ENCODE measurements around the gene NSRP1. TPM values are rescaled to one million over a fixed set of nuclear protein-coding genes. Genes with fewer than 3 reads are reported as not detected.

The NSRP1 gene
- polyA plus RNA-seq, 1 donor from 2014 or later = 8.6 TPM

DNA sequence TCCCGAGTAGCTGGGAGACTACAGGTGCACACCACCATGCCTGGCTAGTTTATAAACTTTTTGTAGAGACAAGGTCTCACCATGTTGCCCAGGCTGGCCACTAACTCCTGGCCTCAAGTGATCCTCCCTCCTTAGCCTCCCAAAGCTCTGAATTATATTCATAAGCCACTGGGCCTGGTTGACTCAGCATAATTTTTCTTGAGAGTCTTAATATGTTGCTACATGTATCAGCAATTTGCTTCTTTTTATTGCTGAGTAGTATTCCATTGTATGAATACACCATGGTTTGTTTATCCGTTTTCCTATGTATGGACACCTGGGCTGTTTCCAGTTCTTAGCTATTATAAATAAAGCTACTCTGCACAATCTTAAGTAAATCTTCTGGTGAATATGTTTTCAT lies 42.4 kb upstream of the NSRP1 start:
- H3K4me2 ChIP-seq (ENCODE audit: low read length) = no peak overlapping the region
- no peak overlapping the region for H3K27ac ChIP-seq (ENCODE audit: low read length)
- H2AFZ ChIP-seq (ENCODE audit: low read depth, low read length) = no peak overlapping the region
- H3K36me3 ChIP-seq (ENCODE audit: insufficient read depth, low read length) = no peaks in the 10 kb centered on the region
- H3K9me2 ChIP-seq (ENCODE audit: insufficient read depth, low read length) = no peaks in the 10 kb centered on the region
- no peaks in the 10 kb centered on the region for H4K20me1 ChIP-seq (ENCODE audit: insufficient read depth)
- no peaks in the 10 kb centered on the region for H3F3A ChIP-seq (ENCODE audit: insufficient read depth, low read length, poor library complexity, severe bottlenecking)
- H3K9ac ChIP-seq (ENCODE audit: low read length) = no peak overlapping the region
- no peaks in the 10 kb centered on the region for H3K27me3 ChIP-seq (ENCODE audit: insufficient read depth, low read depth, low read length)
- TF ChIP-seq EZH2 (IDR thresholded peaks at IDR 0.05; ENCODE audit: borderline replicate concordance, insufficient read depth, low read length, poor library complexity, severe bottlenecking) (no peak), MXI1 (conservative IDR thresholded peaks at IDR 0.05; ENCODE audit: poor library complexity, severe bottlenecking) (no peak), EP300 (conservative IDR thresholded peaks at IDR 0.05; ENCODE audit: poor library complexity, severe bottlenecking) (no peak), CTCF (IDR thresholded peaks at IDR 0.05; ENCODE audit: poor library complexity, severe bottlenecking) (no peak), SMC3 (conservative IDR thresholded peaks at IDR 0.05; ENCODE audit: poor library complexity) (no peak), POLR2AphosphoS5 (IDR thresholded peaks at IDR 0.05) (no peak), TAF1 (IDR thresholded peaks at IDR 0.05; ENCODE audit: low read depth) (no peak), RAD21 (conservative IDR thresholded peaks at IDR 0.05) (no peak)
- TF ChIP-seq, protein P1, sequence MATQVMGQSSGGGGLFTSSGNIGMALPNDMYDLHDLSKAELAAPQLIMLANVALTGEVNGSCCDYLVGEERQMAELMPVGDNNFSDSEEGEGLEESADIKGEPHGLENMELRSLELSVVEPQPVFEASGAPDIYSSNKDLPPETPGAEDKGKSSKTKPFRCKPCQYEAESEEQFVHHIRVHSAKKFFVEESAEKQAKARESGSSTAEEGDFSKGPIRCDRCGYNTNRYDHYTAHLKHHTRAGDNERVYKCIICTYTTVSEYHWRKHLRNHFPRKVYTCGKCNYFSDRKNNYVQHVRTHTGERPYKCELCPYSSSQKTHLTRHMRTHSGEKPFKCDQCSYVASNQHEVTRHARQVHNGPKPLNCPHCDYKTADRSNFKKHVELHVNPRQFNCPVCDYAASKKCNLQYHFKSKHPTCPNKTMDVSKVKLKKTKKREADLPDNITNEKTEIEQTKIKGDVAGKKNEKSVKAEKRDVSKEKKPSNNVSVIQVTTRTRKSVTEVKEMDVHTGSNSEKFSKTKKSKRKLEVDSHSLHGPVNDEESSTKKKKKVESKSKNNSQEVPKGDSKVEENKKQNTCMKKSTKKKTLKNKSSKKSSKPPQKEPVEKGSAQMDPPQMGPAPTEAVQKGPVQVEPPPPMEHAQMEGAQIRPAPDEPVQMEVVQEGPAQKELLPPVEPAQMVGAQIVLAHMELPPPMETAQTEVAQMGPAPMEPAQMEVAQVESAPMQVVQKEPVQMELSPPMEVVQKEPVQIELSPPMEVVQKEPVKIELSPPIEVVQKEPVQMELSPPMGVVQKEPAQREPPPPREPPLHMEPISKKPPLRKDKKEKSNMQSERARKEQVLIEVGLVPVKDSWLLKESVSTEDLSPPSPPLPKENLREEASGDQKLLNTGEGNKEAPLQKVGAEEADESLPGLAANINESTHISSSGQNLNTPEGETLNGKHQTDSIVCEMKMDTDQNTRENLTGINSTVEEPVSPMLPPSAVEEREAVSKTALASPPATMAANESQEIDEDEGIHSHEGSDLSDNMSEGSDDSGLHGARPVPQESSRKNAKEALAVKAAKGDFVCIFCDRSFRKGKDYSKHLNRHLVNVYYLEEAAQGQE (IDR thresholded peaks at IDR 0.05; ENCODE audit: borderline replicate concordance) = no peak
- no peaks in the 10 kb centered on the region for H3K9me3 ChIP-seq (ENCODE audit: low read length)
- no peak overlapping the region for H3K4me3 ChIP-seq (ENCODE audit: low read length)
- no peaks in the 10 kb centered on the region for H3K79me2 ChIP-seq (replicated peaks; ENCODE audit: insufficient read depth, low read length)

- Histone ChIP-seq H4K20me1 (ENCODE audit: insufficient read depth) (no peaks in the 10 kb centered on the region), H3K9me3 (ENCODE audit: low read length) (no peaks in the 10 kb centered on the region), H3K36me3 (ENCODE audit: insufficient read depth, low read length) (no peaks in the 10 kb centered on the region), H2AFZ (ENCODE audit: low read depth, low read length) (no peak overlapping the region), H3F3A (ENCODE audit: insufficient read depth, low read length, poor library complexity, severe bottlenecking) (no peaks in the 10 kb centered on the region), H3K9ac (ENCODE audit: low read length) (no peak overlapping the region), H3K27me3 (ENCODE audit: insufficient read depth, low read depth, low read length) (no peaks in the 10 kb centered on the region), H3K9me2 (ENCODE audit: insufficient read depth, low read length) (no peaks in the 10 kb centered on the region), H3K79me2 (replicated peaks; ENCODE audit: insufficient read depth, low read length) (no peaks in the 10 kb centered on the region), H3K4me2 (ENCODE audit: low read length) (no peak overlapping the region), H3K4me3 (ENCODE audit: low read length) (no peak overlapping the region), H3K27ac (ENCODE audit: low read length) (no peak overlapping the region)
- TF ChIP-seq POLR2AphosphoS5 (IDR thresholded peaks at IDR 0.05) = no peak
- TF ChIP-seq EZH2 (IDR thresholded peaks at IDR 0.05; ENCODE audit: borderline replicate concordance, insufficient read depth, low read length, poor library complexity, severe bottlenecking) = no peak
Measured at GRCh38 chr17:30074730-30075129, 41.9 kb upstream of the NSRP1 start.

- H3K4me2 ChIP-seq (ENCODE audit: low read length) = no peak overlapping the region
- no peak overlapping the region for H3K27ac ChIP-seq (ENCODE audit: low read length)
- no peak overlapping the region for H2AFZ ChIP-seq (ENCODE audit: low read depth, low read length)
- no peak for TF ChIP-seq POLR2AphosphoS5 (IDR thresholded peaks at IDR 0.05)
- no peak for TF ChIP-seq EZH2 (IDR thresholded peaks at IDR 0.05; ENCODE audit: borderline replicate concordance, insufficient read depth, low read length, poor library complexity, severe bottlenecking)
- TF ChIP-seq MXI1 (conservative IDR thresholded peaks at IDR 0.05; ENCODE audit: poor library complexity, severe bottlenecking) = no peak
- TF ChIP-seq SMC3 (conservative IDR thresholded peaks at IDR 0.05; ENCODE audit: poor library complexity) = no peak
- TF ChIP-seq, protein P1 (IDR thresholded peaks at IDR 0.05; ENCODE audit: borderline replicate concordance) = no peak
- TF ChIP-seq RAD21 (conservative IDR thresholded peaks at IDR 0.05) = no peak
- no peak for TF ChIP-seq TAF1 (IDR thresholded peaks at IDR 0.05; ENCODE audit: low read depth)
- TF ChIP-seq CTCF (IDR thresholded peaks at IDR 0.05; ENCODE audit: poor library complexity, severe bottlenecking) = no peak
- TF ChIP-seq EP300 (conservative IDR thresholded peaks at IDR 0.05; ENCODE audit: poor library complexity, severe bottlenecking) = no peak
- no peaks in the 10 kb centered on the region for H3K36me3 ChIP-seq (ENCODE audit: insufficient read depth, low read length)
- no peaks in the 10 kb centered on the region for H3K9me2 ChIP-seq (ENCODE audit: insufficient read depth, low read length)
- H3K9me3 ChIP-seq (ENCODE audit: low read length) = no peaks in the 10 kb centered on the region
- no peaks in the 10 kb centered on the region for H3K27me3 ChIP-seq (ENCODE audit: insufficient read depth, low read depth, low read length)
- H3F3A ChIP-seq (ENCODE audit: insufficient read depth, low read length, poor library complexity, severe bottlenecking) = no peaks in the 10 kb centered on the region
- H3K4me3 ChIP-seq (ENCODE audit: low read length) = no peak overlapping the region
- H4K20me1 ChIP-seq (ENCODE audit: insufficient read depth) = no peaks in the 10 kb centered on the region
- no peak overlapping the region for H3K9ac ChIP-seq (ENCODE audit: low read length)
- H3K79me2 ChIP-seq (replicated peaks; ENCODE audit: insufficient read depth, low read length) = no peaks in the 10 kb centered on the region
Measured at GRCh38 chr17:30082773-30083172, 33.8 kb upstream of the NSRP1 start.

Data from neural cell (in vitro differentiated cells).